T-helper 22 cell (primary cell): ENCODE data around the gene SPOPL.
"Not testable (repeated sequence)": the region's sequence is repeated elsewhere in the genome, so short reads cannot be mapped to it uniquely, and the experiment has no call there.

Experiments
- DNase-seq: peaks from one replicate; pipeline ENCODE4 v3.0.0-alpha.2; 2020; ENCODE audit warnings: low read depth

The SPOPL gene

DNA sequence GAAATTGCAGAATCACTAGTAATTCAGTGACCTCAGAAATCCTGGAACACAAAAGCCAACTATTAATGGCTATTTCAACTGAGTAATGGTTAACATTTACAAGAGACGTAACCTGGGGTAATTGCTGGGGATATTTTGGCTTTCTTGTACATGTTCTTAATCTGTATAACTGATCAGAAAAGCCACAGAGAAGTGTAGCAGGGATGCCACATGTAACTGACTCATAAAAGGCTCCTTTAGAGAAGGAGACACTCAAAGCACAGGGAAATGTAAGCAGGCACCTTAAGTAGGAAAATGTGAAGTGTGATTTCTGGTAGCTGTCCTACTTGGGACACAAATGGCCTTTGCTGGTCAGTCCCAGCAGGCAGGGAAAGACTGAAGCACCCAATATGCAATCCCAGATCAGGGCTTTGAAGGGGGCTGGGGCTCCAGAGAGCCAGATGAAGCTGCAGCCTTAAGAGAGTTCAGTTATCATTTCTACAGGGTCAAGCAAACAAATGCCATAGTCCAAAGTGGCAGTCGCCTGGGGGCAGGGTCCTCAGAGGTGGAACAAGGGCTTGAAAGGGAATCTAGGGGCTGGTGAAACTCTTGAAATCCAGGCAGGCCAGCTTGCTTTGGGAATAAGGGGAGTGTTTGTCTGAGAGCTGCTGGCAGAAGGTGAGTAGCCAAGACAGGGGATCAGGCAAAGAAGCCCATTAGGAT is 7.2 kb upstream of the SPOPL start:
- no peak for DNase-seq

GRCh38 chr2:138495384-138495783 is 6.2 kb upstream of the SPOPL start:
- DNase-seq: no peak

- no peak for DNase-seq
Measured at GRCh38 chr2:138496096-138496651, 5.4 kb upstream of the SPOPL start.

GRCh38 chr2:138497294-138497693 is 4.3 kb upstream of the SPOPL start:
- no peak for DNase-seq

- DNase-seq: no peak
Measured at GRCh38 chr2:138499684-138500083, 1.9 kb upstream of the SPOPL start.

GRCh38 chr2:138500592-138501424 is 762 bp upstream of the SPOPL start:
- no peak for DNase-seq

GRCh38 chr2:138502255-138503086 is 901 bp downstream of the SPOPL start:
- no peak for DNase-seq

- no peak for DNase-seq
Measured at GRCh38 chr2:138503087-138503442, 1.5 kb downstream of the SPOPL start.

DNA sequence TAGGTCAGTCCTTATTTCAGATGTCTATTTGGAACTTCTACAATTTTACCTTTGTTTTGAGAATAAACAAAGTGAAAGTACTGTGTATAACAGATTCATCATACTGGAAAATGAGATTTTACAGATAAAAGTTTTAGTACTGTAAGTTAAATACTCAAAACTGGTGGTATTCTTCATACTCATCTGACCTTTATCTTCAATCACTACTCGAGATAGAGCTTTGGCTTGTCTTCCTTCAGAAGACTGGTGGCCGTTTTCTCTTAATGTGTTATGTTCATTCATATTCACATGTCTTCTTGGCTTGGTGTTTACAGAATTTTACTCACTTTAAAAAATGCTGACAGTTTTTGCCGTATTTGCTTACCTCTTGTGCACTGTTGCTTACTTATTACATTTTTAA is 2.1 kb downstream of the SPOPL start:
- DNase-seq: no peak

DNA sequence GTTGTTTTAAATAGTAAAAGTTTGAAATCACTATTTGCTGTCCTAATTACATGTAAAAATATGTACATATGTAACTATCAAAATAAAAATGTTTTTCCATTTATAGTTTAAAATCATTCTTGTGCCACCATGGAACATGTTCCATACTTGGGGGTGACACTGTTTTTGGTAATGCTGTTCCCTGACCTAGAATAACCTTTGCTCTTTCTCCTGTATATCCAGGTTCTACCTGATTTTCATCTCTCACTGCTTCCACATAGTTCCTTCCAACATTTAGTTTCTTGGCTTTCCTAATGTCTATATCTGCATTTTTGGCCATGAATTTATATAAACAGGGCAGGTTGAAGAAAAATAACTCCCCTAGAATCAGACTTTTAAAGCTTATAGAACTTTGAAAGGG is 2.5 kb downstream of the SPOPL start:
- DNase-seq: no peak

GRCh38 chr2:138504546-138505235 is 3.1 kb downstream of the SPOPL start:
- no peak for DNase-seq

GRCh38 chr2:138507267-138507666 is 5.7 kb downstream of the SPOPL start:
- DNase-seq: no peak

DNA sequence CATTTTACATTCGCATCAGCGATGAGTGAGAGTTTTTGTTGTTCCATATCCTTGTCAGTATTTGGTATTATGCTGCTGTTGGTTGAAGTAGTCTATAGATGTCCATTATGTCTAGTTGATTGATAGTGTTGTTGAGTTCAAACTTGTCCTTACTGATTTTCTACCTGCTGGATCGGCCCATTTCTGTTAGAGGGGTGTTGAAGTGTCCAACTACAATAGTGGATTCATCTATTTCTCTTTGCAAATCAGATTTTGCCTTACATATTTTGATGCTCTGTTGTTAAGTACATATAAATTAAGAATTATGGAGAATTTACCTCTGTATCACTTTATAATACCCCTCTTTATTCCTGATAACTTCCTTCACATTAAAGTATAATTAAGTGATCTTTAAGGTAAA is 8.7 kb downstream of the SPOPL start:
- no peak for DNase-seq

- no peak for DNase-seq
Measured at GRCh38 chr2:138512672-138513071, 11.1 kb downstream of the SPOPL start.

DNA sequence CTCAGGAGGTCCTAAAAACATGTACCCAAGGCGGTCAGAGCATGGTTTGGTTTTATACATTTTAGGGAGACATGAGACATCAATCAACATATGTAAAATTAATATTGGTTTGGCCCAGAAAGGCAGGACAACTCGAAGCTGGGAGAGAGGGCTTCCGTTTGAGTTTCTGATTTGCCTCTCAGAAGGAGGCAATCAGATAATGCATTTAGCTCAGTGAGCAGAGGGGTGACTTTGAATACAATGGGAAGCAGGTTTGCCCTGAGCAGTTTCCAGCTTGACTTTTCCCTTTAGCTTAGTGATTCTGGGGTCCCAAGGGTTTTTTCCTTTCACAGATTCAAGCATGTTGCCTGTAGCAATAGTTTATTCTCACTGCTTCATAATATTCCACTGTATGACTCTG is 12.6 kb downstream of the SPOPL start:
- DNase-seq: no peak

DNA sequence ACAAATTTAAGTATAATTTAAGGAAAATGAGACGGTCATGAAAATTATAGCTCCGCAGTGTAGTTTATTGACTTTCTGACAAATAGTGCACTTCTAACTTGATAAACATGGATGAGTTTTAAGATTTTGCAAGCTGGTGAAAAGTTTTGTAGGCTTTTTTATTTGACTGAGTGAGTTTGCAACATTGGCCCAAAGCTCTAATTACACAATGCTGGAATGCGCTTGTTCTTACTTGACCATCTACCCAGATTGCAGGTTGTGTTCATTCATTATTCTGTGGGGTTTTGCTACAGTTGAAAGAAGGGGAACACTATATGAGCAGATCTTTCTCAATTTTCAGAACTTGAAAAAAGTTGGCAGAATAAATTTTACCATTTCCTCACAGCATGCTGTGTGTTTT is 13.5 kb downstream of the SPOPL start:
- no peak for DNase-seq

GRCh38 chr2:138516030-138516704 is 14.6 kb downstream of the SPOPL start:
- DNase-seq: no peak

DNA sequence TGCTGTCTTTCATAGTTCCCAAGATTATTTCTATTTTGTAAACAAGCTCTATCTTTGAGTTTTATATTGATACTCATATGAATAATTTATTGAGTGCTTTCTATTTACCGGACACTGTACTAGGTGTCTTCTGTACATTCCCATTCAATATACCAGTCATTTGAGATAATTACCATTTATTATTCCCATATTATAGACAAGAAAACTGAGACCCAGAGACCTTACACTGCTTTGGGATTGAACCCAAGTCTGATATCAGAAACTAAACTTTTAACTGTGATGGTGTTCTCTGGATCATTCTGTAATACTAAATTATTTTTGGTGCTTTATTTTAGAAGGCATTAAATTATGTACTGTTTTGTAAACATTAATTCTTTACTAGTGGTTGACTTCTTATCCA is 17.3 kb downstream of the SPOPL start:
- DNase-seq: no peak

- no peak for DNase-seq
Measured at GRCh38 chr2:138521821-138522220, 20.3 kb downstream of the SPOPL start.

DNA sequence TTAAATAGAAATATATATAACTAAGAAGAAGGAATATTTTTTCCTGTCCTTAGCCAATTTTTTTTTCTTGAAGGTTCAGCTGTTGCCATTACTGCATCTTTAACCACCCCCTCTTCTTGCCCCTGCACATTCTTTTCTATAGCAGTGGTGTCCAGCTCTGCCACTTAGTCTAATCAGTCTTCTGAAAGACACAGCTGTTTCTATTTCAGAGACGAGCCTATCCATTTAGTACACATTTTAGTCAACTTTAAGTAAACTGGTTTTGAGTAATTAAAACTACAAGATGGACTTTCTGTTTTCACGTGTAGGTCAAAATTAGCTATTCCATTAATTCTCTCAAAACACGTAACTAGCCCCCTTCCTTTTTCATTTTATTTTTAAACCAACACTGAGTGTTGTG is 21.0 kb downstream of the SPOPL start:
- DNase-seq: no peak

- not testable (repeated sequence) for DNase-seq
Measured at GRCh38 chr2:138523018-138523672, 21.6 kb downstream of the SPOPL start.
